Measurements from ENCODE around the gene MIA.
"Not testable (repeated sequence)": the region's sequence is repeated elsewhere in the genome, so short reads cannot be mapped to it uniquely, and the experiment has no call there.

MIA gene

GRCh38 chr19:40776932-40777644, 1.8 kb downstream of the MIA start:
- peak overlapping the region; percentile 76 for H3K4me3 ChIP-seq (ENCODE audit: low read depth, low read length)
- TF ChIP-seq CTCF (IDR thresholded peaks at IDR 0.05; ENCODE audit: low read depth, low read length), result no peak

DNA sequence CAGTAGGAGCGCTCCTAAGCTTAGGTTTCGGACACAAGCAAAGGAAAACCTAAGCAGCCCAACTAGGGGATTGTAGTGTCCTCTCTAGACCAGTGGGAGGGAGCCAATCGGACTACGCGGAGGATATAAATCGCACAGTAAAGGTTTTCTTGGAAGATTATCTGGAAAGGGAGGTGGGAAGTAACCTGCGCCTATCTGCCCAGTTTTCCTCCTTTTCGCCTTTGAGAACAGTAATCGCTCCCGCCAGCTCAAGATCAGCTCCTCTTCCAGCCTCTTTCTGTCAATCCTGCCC, 2.3 kb downstream of the MIA start:
- peak overlapping the region; percentile 76 for H3K4me3 ChIP-seq (ENCODE audit: low read depth, low read length)
- no peak for TF ChIP-seq CTCF (IDR thresholded peaks at IDR 0.05; ENCODE audit: low read depth, low read length)

- H3K4me3 ChIP-seq (ENCODE audit: low read depth, low read length), result peak within 1 kb of the TSS; percentile 76
- TF ChIP-seq CTCF (IDR thresholded peaks at IDR 0.05; ENCODE audit: low read depth, low read length), result no peak
Measured at GRCh38 chr19:40777937-40778705, 2.8 kb downstream of the MIA start, which contains the start of gene RAB4B. TSS of gene RAB4B (plus strand) at chr19:40778247. CDS start at chr19:40778376, 129 bp downstream.

- peak overlapping the region; percentile 76 for H3K4me3 ChIP-seq (ENCODE audit: low read depth, low read length)
- no peak for TF ChIP-seq CTCF (IDR thresholded peaks at IDR 0.05; ENCODE audit: low read depth, low read length)
Measured at GRCh38 chr19:40778706-40779284, 3.5 kb downstream of the MIA start.

- no peak overlapping the region for H3K4me3 ChIP-seq (ENCODE audit: low read depth, low read length)
- no peak for TF ChIP-seq CTCF (IDR thresholded peaks at IDR 0.05; ENCODE audit: low read depth, low read length)
Measured at GRCh38 chr19:40780582-40780981, 5.3 kb downstream of the MIA start.

- TF ChIP-seq CTCF (IDR thresholded peaks at IDR 0.05; ENCODE audit: low read depth, low read length), result no peak
- H3K4me3 ChIP-seq (ENCODE audit: low read depth, low read length), result no peak overlapping the region
Measured at GRCh38 chr19:40781140-40781539, 5.8 kb downstream of the MIA start.

DNA sequence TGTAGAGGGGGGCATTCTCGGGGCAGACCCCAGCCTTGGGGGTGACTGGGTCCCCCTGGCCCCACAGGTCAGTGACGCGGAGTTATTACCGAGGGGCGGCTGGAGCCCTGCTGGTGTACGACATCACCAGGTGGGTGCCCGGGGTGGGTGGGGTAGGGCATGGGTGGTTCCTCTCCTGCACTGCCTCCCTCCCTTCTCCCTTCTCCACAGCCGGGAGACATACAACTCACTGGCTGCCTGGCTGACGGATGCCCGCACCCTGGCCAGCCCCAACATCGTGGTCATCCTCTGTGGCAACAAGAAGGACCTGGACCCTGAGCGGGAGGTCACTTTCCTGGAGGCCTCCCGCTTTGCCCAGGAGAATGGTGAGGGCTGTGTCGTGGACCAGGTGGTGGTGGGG, 8.4 kb downstream of the MIA start:
- TF ChIP-seq CTCF (IDR thresholded peaks at IDR 0.05; ENCODE audit: low read depth, low read length), result no peak

DNA sequence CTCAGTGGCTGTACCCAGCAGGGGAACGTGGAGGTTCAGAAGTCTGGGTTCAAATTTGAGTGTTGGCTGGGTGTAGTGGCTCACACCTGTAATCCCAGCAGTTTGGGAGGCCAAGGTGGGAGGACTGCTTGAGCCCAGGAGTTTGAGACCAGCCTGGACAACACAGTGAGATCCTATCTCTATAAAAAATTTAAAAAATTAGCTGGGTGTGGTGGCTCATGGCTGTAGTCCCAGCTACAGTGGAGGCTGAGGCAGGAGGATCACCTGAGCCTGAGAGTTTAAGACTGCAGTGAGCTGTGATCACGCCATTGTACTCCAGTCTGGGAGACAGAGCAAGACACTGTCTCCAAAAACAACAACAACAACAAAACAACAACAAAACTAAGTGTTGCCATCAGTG, 8.8 kb downstream of the MIA start:
- not testable (repeated sequence) for H3K4me3 ChIP-seq (ENCODE audit: low read depth, low read length)

More for the DNA sequence above, 8.4 kb downstream of the MIA start:
- no peak overlapping the region for H3K4me3 ChIP-seq (ENCODE audit: low read depth, low read length)
